RKO (cell line): ENCODE results near the gene FAM81A.
"Not testable (repeated sequence)": the region's sequence is repeated elsewhere in the genome, so short reads cannot be mapped to it uniquely, and the experiment has no call there.

Source experiments
- DNase-seq: peaks from one replicate; pipeline ENCODE4 v3.0.0-alpha.2; 2016; ENCODE audit warnings: low spot score

Gene FAM81A

GRCh38 chr15:59428898-59429297 lies 9.1 kb upstream of the FAM81A start:
- not testable (repeated sequence) for DNase-seq

- DNase-seq: no peak
Observed at GRCh38 chr15:59432389-59432788, 5.6 kb upstream of the FAM81A start.

DNA sequence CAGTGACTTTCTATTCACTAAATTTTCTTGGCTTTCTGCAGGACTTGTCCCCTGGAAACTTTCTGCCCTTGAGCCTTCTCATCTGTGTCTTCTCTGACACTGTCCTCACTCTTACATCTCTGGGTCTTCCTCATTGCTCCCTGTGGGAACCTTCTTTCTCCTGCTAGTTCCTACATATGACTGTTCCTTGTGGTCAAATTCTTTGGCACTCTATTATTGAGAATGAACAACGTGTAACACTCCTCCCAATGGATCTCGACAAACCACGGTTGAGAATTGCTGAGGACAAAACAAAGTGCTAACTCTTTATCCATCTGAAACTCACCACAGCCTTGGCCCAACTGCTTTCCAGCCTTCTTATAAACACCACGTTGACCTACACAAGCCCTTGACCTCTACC lies 3.5 kb upstream of the FAM81A start:
- no peak for DNase-seq

GRCh38 chr15:59436774-59437141 lies 1.2 kb upstream of the FAM81A start:
- DNase-seq: no peak

DNA sequence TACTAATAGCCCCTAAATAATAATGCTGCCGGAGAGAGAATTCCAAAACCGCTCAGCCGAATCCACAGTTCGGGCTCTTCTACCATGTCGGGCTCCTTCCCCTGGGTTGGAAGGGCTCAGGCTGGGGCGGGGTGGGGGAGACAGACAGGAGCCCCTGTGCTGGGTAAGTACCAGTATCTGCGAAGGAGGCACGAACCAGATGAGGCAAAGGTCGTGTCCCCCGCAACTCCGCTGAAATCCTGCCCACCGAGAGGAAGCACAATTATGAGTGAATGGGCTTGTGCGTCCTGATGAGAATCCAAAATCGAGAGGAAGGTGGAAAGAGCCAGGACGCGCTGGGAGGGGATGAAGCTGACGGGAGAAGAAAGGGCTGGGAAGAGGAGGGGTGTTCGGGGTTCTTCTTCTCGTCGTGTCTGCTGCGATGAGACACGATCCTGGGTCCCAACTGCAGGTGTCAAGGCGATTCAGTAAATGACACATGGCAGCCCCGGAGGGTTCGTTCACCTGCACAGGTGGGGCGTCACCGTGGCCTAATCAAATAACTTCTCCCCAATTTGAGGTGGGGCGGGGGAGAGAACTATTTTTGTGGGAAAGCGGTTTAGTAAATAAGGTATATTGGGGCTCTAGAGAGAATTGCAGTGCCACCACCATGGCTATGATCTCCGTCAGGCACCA lies 707 bp upstream of the FAM81A start:
- no peak for DNase-seq

DNA sequence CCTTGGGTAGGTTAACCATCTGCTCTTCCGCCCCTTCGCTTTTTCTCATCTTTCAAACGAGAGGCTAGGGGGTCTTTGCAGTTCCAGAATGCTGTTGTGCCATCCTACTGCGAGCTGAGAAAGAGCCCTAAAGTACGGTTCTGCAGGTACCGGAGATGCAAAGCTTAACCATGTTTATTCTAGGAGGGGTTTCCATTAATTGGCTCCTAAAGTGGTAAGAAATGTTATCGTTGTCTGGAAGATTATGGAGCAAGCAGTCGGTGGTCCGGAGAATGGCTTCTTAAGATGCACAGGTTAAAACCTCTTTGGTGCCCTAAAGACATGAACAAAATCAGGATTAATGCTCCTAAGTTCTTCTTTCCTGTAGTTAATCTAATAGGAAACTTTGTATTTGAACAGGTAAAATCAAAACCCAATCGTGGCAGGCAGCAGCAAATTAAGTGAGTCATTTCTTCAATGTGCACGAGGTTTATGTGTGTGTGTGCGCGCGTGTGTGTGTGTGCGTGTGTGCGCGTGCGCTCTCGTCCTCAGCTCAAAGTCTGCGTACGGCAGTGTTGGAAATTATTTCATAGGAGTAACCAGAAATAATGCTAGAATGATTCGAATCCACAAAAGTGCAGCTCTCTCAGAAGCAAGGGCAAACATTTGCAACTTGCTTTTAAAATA lies 772 bp downstream of the FAM81A start:
- DNase-seq: no peak

- DNase-seq: no peak
Observed at GRCh38 chr15:59439576-59439975, 1.6 kb downstream of the FAM81A start.

- DNase-seq: no peak
Observed at GRCh38 chr15:59443341-59444072, 5.5 kb downstream of the FAM81A start.

DNA sequence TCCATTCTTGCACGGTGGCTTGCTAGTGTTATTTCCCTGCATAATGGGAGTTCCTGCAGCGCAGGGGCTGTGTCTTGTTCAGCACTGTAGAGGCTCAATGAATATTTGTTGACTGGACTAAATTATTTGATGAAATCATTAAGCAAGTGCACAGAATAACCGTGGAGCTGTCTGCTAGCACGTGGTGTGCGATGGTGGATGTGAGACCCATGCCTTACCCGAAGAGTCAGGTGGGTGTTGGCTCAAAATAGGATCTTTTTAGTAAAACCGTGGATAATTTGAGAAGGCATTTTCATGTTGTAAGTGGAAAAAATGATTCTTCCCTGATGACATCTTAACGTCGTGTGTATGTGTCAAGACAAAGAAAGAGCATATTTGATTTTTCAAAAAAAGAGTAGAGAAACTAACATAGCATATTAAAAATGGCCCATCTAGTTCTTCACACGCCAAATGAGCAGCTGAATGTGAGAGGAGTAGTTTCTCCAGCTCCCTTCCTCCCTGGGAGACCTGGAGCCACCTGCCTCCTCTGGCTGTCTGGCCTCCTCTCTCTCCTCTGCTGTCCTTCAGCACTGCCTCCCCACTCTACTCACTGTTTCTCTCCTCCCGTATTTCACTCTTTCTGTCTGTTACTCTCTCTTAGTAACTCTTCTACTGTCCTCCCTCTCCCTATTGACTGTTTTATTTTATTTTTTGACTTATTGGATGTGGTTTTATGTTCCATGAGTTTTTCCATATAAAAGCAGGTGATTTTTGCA lies 6.3 kb downstream of the FAM81A start:
- DNase-seq: no peak

DNA sequence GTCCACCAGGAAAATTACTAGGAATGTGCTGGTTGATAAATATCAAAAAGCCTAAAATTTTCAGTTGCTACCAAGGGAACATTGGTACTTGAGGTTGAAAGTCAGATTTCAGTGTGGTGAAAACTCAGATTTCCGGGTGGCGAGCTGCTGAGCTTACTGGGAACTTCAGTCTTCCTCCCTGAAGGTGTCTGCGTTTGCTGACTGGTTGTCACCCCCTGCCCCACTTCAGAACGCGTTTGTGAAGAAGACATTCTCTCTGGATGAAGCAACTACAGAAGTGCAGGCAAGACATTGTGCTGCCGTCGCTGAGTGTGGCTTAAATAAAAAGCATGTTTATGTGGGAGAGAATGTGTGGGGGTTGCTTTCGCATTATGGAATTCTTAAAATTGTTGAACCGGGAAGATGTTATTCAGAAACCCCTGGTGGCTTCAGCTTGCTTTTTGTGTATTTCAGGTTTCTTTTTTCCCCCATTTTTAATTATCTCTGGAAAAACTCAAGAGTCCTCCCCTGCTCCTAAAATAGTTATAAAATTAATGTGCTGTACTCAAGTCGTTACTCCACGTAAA lies 7.1 kb downstream of the FAM81A start:
- no peak for DNase-seq

- DNase-seq: no peak
Observed at GRCh38 chr15:59446232-59446957, 8.4 kb downstream of the FAM81A start.

- no peak for DNase-seq
Observed at GRCh38 chr15:59447367-59447766, 9.4 kb downstream of the FAM81A start.

- no peak for DNase-seq
Observed at GRCh38 chr15:59448871-59449270, 10.9 kb downstream of the FAM81A start.

DNA sequence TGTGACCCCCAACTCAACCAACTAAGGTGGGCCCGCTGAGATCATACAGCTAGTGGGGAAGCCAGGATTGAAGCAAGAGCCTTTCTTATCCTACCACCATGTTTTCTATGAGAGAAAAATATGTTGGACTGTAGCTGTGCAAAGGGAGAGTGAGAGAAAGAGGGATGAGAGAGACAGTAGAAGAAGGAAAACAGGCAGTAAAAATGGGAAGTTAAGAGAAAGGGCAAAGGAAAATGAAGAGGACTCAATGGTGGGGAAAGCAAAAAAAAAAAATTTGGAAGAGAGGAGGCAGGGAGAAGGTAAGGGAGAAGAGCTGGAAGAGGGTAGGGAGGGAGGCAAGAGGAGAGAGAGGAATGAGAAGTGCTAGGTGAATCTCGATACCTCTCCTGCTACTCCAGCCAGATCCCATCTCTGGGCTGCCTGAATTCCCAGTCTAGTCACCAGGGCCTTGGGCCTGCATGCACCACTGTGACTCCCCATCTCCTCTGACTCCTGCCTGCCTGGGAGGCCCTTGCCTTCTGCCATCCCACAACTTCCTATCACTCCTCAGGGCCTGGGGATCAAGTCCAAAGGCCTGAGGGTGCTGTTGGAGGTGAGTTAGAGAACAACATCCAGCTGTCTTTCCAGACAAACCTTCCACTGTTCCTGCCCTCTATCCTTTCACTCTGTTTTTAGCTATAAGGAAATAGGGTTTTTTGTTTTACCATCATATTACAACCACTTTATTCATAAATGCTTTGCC lies 15.7 kb downstream of the FAM81A start:
- peak; percentile 8 for DNase-seq

GRCh38 chr15:59456114-59456513 lies 18.1 kb downstream of the FAM81A start:
- DNase-seq: no peak

- no peak for DNase-seq
Observed at GRCh38 chr15:59457103-59457502, 19.1 kb downstream of the FAM81A start.

DNA sequence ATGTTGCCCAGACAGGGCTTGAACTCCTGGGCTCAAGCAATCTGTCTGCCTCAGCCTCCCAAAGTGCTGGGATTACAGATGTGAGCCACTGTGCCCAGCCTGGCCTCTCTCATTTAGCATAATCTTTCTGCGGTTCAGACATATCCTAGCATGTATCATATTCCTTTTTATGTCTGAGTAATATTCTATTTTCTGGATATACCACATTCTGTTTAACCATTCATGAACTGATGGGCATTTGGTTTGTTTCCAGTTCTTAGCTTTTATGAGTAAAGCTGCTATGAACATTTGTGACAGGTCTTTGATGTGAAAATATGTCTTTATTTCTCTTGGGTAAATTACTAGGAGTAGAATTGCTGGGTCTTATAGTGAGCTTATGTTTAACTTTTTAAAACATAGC lies 23.5 kb downstream of the FAM81A start:
- DNase-seq: no peak

DNA sequence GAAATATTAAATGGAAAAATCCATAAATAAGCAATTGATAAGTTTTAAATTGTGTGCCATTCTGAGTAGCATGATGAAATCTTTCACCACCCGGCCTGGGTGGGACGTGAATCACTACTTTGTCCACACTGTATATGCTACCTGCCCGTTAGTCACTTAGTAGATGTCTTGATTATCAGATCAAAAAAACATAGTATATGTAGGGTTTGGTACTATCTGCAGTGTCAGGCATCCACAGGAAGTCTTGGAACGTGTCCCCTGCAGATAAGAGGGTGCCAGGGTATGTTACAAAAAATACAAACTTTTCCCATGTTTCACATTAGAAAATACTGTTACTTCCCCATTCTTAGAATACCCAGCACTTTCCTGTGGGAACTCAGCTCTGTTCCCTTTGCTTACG lies 35.2 kb downstream of the FAM81A start:
- DNase-seq: no peak

DNA sequence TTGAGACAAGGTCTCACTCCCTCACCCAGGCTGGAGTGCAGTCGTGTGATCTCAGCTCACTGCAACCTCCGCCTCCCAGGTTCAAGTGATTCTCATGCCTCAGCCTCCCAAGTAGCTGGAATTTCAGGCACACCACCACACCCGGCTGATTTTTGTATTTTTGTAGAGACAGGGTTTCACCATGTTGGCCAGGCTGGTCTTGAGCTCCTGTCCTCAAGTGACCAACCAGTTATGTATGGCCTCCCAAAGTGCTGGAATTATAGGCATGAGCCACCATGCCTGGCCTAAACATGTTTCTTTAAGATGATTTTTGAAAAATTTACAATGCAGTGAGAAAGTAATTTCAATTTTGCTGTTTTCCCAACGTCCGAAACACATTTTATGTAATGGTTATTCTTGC lies 37.2 kb downstream of the FAM81A start:
- DNase-seq: not testable (repeated sequence)

DNA sequence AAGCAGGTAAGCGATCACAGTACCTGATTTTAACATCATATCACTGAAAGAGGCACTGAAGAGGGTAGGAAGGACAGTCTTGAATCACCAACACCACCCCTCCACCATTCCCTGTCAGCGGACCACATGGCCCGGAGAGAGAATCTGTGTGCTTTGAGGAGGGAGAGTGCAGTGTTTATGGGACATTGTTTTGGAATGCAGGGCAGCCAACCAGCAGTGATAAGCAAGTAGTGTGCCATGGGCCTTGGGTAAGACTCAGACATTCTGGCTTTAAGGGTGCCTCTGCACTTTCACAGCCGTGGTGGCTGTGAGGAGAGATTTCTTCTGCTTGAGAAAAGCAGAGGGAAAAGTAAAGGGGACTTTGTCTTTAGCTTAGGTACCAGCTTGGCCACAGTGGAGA lies 46.4 kb downstream of the FAM81A start:
- DNase-seq: no peak

GRCh38 chr15:59485036-59485435 lies 47.0 kb downstream of the FAM81A start:
- DNase-seq: no peak
